GM21737 (cell line): ENCODE data around the gene YPEL5.

Experiments used
- ATAC-seq: cut with Tn5 transposase; IDR thresholded peaks from one replicate; pipeline ENCODE4 v1.9.1; 2021; ENCODE audit warnings: mild to moderate bottlenecking, moderate library complexity; ENCODE audit not compliant: unreplicated experiment

The YPEL5 gene

GRCh38 chr2:30201990-30202389, 55.2 kb downstream of the YPEL5 start:
- no peak for ATAC-seq

- no peak for ATAC-seq
These were observed 56.3 kb downstream of the YPEL5 start for GRCh38 chr2:30203156-30203555.

- ATAC-seq = no peak
These were observed 57.5 kb downstream of the YPEL5 start for GRCh38 chr2:30204281-30204680.

DNA sequence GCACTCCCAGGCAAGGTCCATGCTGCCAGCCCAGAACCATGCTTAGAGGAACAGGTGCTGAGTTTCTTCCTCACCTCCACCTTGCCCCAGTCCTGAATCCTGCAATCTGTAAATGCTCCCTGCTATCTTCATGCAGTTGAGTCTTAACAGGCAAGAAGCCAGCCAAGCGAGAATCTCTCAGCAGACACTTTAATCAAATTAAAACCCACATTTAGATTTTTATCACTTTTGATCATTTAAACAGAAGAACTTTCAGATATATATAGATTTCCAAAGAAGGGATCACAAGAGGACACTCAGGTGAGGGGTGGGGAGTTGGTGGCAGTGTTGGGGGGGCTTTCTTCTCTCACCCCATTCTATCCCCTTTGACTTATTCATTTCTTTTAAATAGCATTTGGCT, 58.6 kb downstream of the YPEL5 start:
- ATAC-seq = no peak

GRCh38 chr2:30206461-30207430, 59.9 kb downstream of the YPEL5 start:
- ATAC-seq = no peak

DNA sequence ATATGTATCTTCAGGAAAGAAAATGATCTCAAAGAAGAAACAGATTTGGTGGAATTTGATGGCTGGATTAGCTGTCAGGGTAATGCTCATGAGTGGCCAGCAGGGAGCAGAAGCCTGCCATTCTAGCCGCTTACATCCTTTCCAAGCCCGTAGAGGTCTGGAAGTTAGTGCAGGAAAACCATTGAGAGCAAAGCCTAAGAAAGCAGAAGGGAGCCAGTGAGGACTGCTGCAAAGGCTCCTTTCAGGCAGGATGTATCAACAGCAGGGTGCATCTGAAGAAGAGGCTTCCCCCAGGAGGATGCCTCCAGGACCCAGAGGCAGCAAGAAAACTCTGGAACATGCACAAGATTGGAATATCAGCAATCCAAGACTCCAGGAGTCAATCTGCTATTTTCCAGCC, 61.6 kb downstream of the YPEL5 start:
- ATAC-seq = no peak

- ATAC-seq = no peak
These were observed 62.4 kb downstream of the YPEL5 start for GRCh38 chr2:30209227-30209626.
